HG02943 (cell line): ENCODE results near the gene CTXND1.

ENCODE experiments used
- ATAC-seq: cut with Tn5 transposase; IDR thresholded peaks from one replicate; pipeline ENCODE4 v1.9.1; 2021; ENCODE audit warnings: mild to moderate bottlenecking, low read depth, moderate library complexity; ENCODE audit not compliant: unreplicated experiment

Gene CTXND1

GRCh38 chr15:80260551-80260950, 8.5 kb upstream of the CTXND1 start:
- no peak for ATAC-seq

- ATAC-seq = no peak
Observed at GRCh38 chr15:80259942-80260510, 8.0 kb upstream of the CTXND1 start.

GRCh38 chr15:80251428-80252120, 439 bp downstream of the CTXND1 start:
- no peak for ATAC-seq

GRCh38 chr15:80250614-80251427, 1.2 kb downstream of the CTXND1 start:
- no peak for ATAC-seq

- no peak for ATAC-seq
Observed at GRCh38 chr15:80249973-80250372, 2.0 kb downstream of the CTXND1 start.

GRCh38 chr15:80247320-80247719, 4.7 kb downstream of the CTXND1 start:
- no peak for ATAC-seq

- ATAC-seq = no peak
Observed at GRCh38 chr15:80246425-80246894, 5.6 kb downstream of the CTXND1 start.

GRCh38 chr15:80242802-80243201, 9.2 kb downstream of the CTXND1 start:
- ATAC-seq = no peak

- ATAC-seq = no peak
Observed at GRCh38 chr15:80242132-80242769, 9.8 kb downstream of the CTXND1 start.

- no peak for ATAC-seq
Observed at GRCh38 chr15:80241508-80241907, 10.5 kb downstream of the CTXND1 start.

GRCh38 chr15:80240276-80240675, 11.7 kb downstream of the CTXND1 start:
- ATAC-seq = no peak

- ATAC-seq = no peak
Observed at GRCh38 chr15:80234883-80235282, 17.1 kb downstream of the CTXND1 start.

GRCh38 chr15:80233581-80233980, 18.4 kb downstream of the CTXND1 start:
- ATAC-seq = no peak

GRCh38 chr15:80231371-80231770, 20.6 kb downstream of the CTXND1 start:
- ATAC-seq = no peak

- no peak for ATAC-seq
Observed at GRCh38 chr15:80228959-80229610, 22.9 kb downstream of the CTXND1 start.

- no peak for ATAC-seq
Observed at GRCh38 chr15:80219955-80220354, 32.1 kb downstream of the CTXND1 start.

- ATAC-seq = no peak
Observed at GRCh38 chr15:80217327-80217900, 34.6 kb downstream of the CTXND1 start.

- no peak for ATAC-seq
Observed at GRCh38 chr15:80216911-80217310, 35.1 kb downstream of the CTXND1 start.

GRCh38 chr15:80216141-80216540, 35.9 kb downstream of the CTXND1 start:
- ATAC-seq = no peak

- ATAC-seq = no peak
Observed at GRCh38 chr15:80214910-80215309, 37.1 kb downstream of the CTXND1 start.
